ENCODE results near the gene SETD3.

DNA sequence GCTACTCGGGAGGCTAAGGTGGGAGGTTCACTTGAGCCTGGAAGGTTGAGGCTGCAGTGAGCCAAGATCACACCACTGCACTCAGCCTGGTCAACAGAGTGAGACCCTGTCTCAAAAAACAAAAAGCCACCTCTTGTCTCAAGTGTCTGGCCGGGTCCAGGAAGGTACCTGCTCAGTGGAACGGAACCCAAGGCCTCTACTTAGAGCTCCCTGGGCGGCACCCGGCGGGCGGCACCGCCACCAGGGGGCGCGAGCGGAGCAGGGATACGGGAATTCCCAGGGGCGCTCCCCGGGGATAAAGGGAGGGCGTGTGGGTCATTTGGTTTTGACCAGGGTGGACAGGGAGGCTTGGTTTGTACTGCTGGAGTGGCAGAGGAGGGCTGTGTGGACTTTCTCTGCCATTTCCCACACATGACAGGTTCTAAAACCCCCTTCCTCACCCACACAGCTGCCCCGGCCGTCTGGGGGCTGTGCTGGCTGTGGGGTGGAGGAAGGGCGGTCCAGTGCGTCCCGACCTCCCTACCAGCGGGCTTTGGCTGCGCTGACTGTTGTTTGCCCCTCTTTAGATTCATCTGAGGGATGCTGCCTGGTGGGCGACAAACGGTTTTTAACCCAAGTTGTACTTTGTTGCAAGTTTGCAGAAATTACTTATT is 91.4 kb downstream of the SETD3 start:
- TF ChIP-seq, protein P1, sequence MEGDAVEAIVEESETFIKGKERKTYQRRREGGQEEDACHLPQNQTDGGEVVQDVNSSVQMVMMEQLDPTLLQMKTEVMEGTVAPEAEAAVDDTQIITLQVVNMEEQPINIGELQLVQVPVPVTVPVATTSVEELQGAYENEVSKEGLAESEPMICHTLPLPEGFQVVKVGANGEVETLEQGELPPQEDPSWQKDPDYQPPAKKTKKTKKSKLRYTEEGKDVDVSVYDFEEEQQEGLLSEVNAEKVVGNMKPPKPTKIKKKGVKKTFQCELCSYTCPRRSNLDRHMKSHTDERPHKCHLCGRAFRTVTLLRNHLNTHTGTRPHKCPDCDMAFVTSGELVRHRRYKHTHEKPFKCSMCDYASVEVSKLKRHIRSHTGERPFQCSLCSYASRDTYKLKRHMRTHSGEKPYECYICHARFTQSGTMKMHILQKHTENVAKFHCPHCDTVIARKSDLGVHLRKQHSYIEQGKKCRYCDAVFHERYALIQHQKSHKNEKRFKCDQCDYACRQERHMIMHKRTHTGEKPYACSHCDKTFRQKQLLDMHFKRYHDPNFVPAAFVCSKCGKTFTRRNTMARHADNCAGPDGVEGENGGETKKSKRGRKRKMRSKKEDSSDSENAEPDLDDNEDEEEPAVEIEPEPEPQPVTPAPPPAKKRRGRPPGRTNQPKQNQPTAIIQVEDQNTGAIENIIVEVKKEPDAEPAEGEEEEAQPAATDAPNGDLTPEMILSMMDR (IDR thresholded peaks at IDR 0.05): peak; percentile 44 to 57 (median 56)
- no peak for TF ChIP-seq POLR2A (IDR thresholded peaks at IDR 0.05; ENCODE audit: low read depth)
- TF ChIP-seq EP300 (IDR thresholded peaks at IDR 0.05): no peak
